HepG2 (cell line): ENCODE data around the gene FAM118B. TPM values are rescaled to one million over a fixed set of nuclear protein-coding genes. Genes with fewer than 3 reads are reported as not detected.

ENCODE experiments used
- ARID2 ChIP-seq: sonication (generic); formaldehyde crosslinking; IDR thresholded peaks from 2 replicates; pipeline ENCODE4 v1.8.1; 2022; ENCODE audit warnings: mild to moderate bottlenecking, missing genetic modification reagents, borderline replicate concordance
- CC2D1A ChIP-seq: sonication (generic); formaldehyde crosslinking; IDR thresholded peaks from 2 replicates; pipeline ENCODE4 v1.8.1; 2023; ENCODE audit warnings: mild to moderate bottlenecking, missing genetic modification reagents
- FOXK2 ChIP-seq: fragments of 450-650 bp; IDR thresholded peaks from 2 replicates; pipeline ENCODE4 v1.6.1; 2016
- FOXO1 ChIP-seq: sonication (generic); formaldehyde crosslinking; IDR thresholded peaks from 2 replicates; pipeline ENCODE4 v1.4.0; 2020; ENCODE audit warnings: missing genetic modification reagents
- HMG20B ChIP-seq: conservative IDR thresholded peaks from 2 replicates; pipeline ENCODE4 v1.6.1; 2016; ENCODE audit warnings: missing genetic modification reagents, missing compliant biosample characterization
- IKZF5 ChIP-seq: IDR thresholded peaks from 2 replicates; pipeline ENCODE4 v1.6.1; 2018; ENCODE audit warnings: missing genetic modification reagents, mild to moderate bottlenecking, missing compliant biosample characterization
- IRF2 ChIP-seq: IDR thresholded peaks from 2 replicates; pipeline ENCODE4 v1.6.1; 2018; ENCODE audit warnings: missing genetic modification reagents, missing compliant biosample characterization
- RARG ChIP-seq: sonication (generic); formaldehyde crosslinking; IDR thresholded peaks from 2 replicates; pipeline ENCODE4 v1.4.0; 2020; ENCODE audit warnings: low read depth, mild to moderate bottlenecking, missing genetic modification reagents
- SMARCE1 ChIP-seq: fragments of 450-650 bp; IDR thresholded peaks from 2 replicates; pipeline ENCODE4 v1.6.1; 2017; ENCODE audit warnings: borderline replicate concordance
- SP1 ChIP-seq, 2 experiments: fragments of 450-650 bp in 1 of 2; sonication (generic) in 1 of 2; formaldehyde crosslinking in 1 of 2; IDR thresholded peaks; 2 replicates each; pipeline versions ENCODE4 v1.4.0 to v1.6.1; 2016 to 2020; ENCODE audit warnings: missing genetic modification reagents in 1 of 2
- TSC22D2 ChIP-seq: sonication (generic); formaldehyde crosslinking; IDR thresholded peaks from 2 replicates; pipeline ENCODE4 v1.5.1; 2020; ENCODE audit warnings: missing genetic modification reagents, mild to moderate bottlenecking, borderline replicate concordance
- ZNF136 ChIP-seq: sonication (generic); formaldehyde crosslinking; IDR thresholded peaks from 2 replicates; pipeline ENCODE4 v1.8.1; 2022; ENCODE audit warnings: low read depth, mild to moderate bottlenecking, moderate library complexity, missing genetic modification reagents
- ZNF264 ChIP-seq: sonication (generic); formaldehyde crosslinking; IDR thresholded peaks from 2 replicates; pipeline ENCODE4 v1.4.0; 2020; ENCODE audit warnings: missing genetic modification reagents
- ZNF501 ChIP-seq: sonication (generic); formaldehyde crosslinking; IDR thresholded peaks from 2 replicates; pipeline ENCODE4 v1.5.1; 2020; ENCODE audit warnings: mild to moderate bottlenecking, moderate library complexity, missing genetic modification reagents
- ZNF768 ChIP-seq: sonication (generic); formaldehyde crosslinking; IDR thresholded peaks from 2 replicates; pipeline ENCODE4 v1.4.0; 2020; ENCODE audit warnings: missing genetic modification reagents
- polyA plus RNA-seq, 8 experiments: library from polyadenylated mRNA; depleted of rRNA in 3 of 8; stranded (reverse) in 7 of 8; unstranded in 1 of 8; fragments of >200 nt; fragmentation: Illumina TruSeq in 4 of 8; extraction: Trizol in 4 of 8; gene quantifications; 2 replicates each; pipeline versions ENCODE4 v1.2.1 to v1.2.3, GENCODE V29; 2011 to 2016; ENCODE audit warnings: low read depth in 4 of 8, missing spikeins in 1 of 8, mixed read lengths in 1 of 8; ENCODE audit not compliant: insufficient read depth in 1 of 8
- total RNA-seq, 5 experiments: library from RNA; depleted of rRNA; stranded (reverse); fragments of >200 nt; fragmentation: Illumina TruSeq; extraction: Trizol; gene quantifications; 2 replicates each; pipeline ENCODE4 v1.2.3, GENCODE V29; 2016; ENCODE audit warnings: low read depth in 1 of 5
- TF ChIP-seq, protein P1 (sequence below): sonication (generic); formaldehyde crosslinking; IDR thresholded peaks from 2 replicates; pipeline ENCODE4 v1.4.0; 2020; ENCODE audit warnings: missing genetic modification reagents
- TF ChIP-seq, protein P2 (sequence below): sonication (generic); formaldehyde crosslinking; IDR thresholded peaks from 2 replicates; pipeline ENCODE4 v1.5.1; 2020; ENCODE audit warnings: mild to moderate bottlenecking, missing genetic modification reagents, moderate library complexity
- TF ChIP-seq, protein P3 (sequence below): sonication (generic); formaldehyde crosslinking; IDR thresholded peaks from 2 replicates; pipeline ENCODE4 v1.4.0; 2020; ENCODE audit warnings: missing genetic modification reagents, mild to moderate bottlenecking, borderline replicate concordance
- TF ChIP-seq, protein P4 (sequence below): sonication (generic); formaldehyde crosslinking; IDR thresholded peaks from 2 replicates; pipeline ENCODE4 v1.5.1; 2020; ENCODE audit warnings: missing genetic modification reagents, mild to moderate bottlenecking, borderline replicate concordance

FAM118B gene
- total and polyA plus RNA-seq, 2 of the 13 experiments (the other 11 are each of a cell fraction or from before 2014, with no cell fraction given): 10.2 to 25.7 TPM

GRCh38 chr11:126303623-126304456, 92.3 kb downstream of the FAM118B start, which contains the start of gene DCPS (continued):
- TF ChIP-seq, protein P1, sequence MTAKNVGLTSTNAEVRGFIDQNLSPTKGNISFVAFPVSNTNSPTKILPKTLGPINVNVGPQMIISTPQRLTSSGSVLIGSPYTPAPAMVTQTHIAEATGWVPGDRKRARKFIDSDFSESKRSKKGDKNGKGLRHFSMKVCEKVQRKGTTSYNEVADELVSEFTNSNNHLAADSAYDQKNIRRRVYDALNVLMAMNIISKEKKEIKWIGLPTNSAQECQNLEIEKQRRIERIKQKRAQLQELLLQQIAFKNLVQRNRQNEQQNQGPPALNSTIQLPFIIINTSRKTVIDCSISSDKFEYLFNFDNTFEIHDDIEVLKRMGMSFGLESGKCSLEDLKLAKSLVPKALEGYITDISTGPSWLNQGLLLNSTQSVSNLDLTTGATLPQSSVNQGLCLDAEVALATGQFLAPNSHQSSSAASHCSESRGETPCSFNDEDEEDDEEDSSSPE (CRISPR knock-in tag): peak; percentile 91
- TF ChIP-seq ARID2 (CRISPR knock-in tag) (no peak; the same call in 1 of the 2 replicates), CC2D1A (no peak), HMG20B (peak; percentile 38; the same call in 1 of the 2 replicates), SP1 (IDR thresholded peaks at IDR 0.05) (no peak), SP1 (CRISPR knock-in tag; IDR thresholded peaks at IDR 0.05) (peak; percentile 85), SMARCE1 (no peak), ZNF768 (CRISPR knock-in tag) (peak; percentile 90), FOXK2 (no peak), IKZF5 (CRISPR knock-in tag) (peak; percentile 90), RARG (0 out of 2 replicates have a peak, but pooled peaks have one; percentile 79), FOXO1 (CRISPR knock-in tag) (peak; percentile 82), IRF2 (CRISPR knock-in tag) (peak; percentile 66), ZNF136 (0 out of 2 replicates have a peak, but pooled peaks have one; percentile 55), ZNF501 (CRISPR knock-in tag) (peak; percentile 95), TSC22D2 (CRISPR knock-in tag) (no peak; the same call in 1 of the 2 replicates), ZNF264 (CRISPR knock-in tag) (0 out of 2 replicates have a peak, but pooled peaks have one; percentile 86)
- TF ChIP-seq, protein P2, sequence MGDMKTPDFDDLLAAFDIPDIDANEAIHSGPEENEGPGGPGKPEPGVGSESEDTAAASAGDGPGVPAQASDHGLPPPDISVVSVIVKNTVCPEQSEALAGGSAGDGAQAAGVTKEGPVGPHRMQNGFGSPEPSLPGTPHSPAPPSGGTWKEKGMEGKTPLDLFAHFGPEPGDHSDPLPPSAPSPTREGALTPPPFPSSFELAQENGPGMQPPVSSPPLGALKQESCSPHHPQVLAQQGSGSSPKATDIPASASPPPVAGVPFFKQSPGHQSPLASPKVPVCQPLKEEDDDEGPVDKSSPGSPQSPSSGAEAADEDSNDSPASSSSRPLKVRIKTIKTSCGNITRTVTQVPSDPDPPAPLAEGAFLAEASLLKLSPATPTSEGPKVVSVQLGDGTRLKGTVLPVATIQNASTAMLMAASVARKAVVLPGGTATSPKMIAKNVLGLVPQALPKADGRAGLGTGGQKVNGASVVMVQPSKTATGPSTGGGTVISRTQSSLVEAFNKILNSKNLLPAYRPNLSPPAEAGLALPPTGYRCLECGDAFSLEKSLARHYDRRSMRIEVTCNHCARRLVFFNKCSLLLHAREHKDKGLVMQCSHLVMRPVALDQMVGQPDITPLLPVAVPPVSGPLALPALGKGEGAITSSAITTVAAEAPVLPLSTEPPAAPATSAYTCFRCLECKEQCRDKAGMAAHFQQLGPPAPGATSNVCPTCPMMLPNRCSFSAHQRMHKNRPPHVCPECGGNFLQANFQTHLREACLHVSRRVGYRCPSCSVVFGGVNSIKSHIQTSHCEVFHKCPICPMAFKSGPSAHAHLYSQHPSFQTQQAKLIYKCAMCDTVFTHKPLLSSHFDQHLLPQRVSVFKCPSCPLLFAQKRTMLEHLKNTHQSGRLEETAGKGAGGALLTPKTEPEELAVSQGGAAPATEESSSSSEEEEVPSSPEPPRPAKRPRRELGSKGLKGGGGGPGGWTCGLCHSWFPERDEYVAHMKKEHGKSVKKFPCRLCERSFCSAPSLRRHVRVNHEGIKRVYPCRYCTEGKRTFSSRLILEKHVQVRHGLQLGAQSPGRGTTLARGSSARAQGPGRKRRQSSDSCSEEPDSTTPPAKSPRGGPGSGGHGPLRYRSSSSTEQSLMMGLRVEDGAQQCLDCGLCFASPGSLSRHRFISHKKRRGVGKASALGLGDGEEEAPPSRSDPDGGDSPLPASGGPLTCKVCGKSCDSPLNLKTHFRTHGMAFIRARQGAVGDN (CRISPR knock-in tag): peak; percentile 99
- TF ChIP-seq, protein P3, sequence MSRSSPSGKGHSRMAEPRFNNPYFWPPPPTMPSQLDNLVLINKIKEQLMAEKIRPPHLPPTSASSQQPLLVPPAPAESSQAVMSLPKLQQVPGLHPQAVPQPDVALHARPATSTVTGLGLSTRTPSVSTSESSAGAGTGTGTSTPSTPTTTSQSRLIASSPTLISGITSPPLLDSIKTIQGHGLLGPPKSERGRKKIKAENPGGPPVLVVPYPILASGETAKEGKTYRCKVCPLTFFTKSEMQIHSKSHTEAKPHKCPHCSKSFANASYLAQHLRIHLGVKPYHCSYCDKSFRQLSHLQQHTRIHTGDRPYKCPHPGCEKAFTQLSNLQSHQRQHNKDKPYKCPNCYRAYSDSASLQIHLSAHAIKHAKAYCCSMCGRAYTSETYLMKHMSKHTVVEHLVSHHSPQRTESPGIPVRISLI (CRISPR knock-in tag): peak; percentile 96
- TF ChIP-seq, protein P4, sequence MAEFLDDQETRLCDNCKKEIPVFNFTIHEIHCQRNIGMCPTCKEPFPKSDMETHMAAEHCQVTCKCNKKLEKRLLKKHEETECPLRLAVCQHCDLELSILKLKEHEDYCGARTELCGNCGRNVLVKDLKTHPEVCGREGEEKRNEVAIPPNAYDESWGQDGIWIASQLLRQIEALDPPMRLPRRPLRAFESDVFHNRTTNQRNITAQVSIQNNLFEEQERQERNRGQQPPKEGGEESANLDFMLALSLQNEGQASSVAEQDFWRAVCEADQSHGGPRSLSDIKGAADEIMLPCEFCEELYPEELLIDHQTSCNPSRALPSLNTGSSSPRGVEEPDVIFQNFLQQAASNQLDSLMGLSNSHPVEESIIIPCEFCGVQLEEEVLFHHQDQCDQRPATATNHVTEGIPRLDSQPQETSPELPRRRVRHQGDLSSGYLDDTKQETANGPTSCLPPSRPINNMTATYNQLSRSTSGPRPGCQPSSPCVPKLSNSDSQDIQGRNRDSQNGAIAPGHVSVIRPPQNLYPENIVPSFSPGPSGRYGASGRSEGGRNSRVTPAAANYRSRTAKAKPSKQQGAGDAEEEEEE: peak; percentile 55; the same call in 1 of the 2 replicates
